GM21360 (cell line): ENCODE measurements around the gene ATP5F1A.

Experiments used
- ATAC-seq: cut with Tn5 transposase; IDR thresholded peaks from one replicate; pipeline ENCODE4 v1.9.1; 2021; ENCODE audit warnings: mild to moderate bottlenecking, moderate library complexity; ENCODE audit not compliant: unreplicated experiment

Gene ATP5F1A

GRCh38 chr18:46073474-46074331 is 24.4 kb downstream of the ATP5F1A start:
- ATAC-seq: no peak

- ATAC-seq: no peak
Observed at GRCh38 chr18:46072959-46073358, 25.1 kb downstream of the ATP5F1A start.

GRCh38 chr18:46072376-46072867 is 25.7 kb downstream of the ATP5F1A start:
- ATAC-seq: no peak

- ATAC-seq: peak; percentile 45
Observed at GRCh38 chr18:46071653-46072375, 26.3 kb downstream of the ATP5F1A start, which contains the start of gene PSTPIP2. PSTPIP2 (minus strand) TSS chr18:46072260; CDS start chr18:46072188, 72 bp downstream.

GRCh38 chr18:46070815-46071652 is 27.1 kb downstream of the ATP5F1A start:
- no peak for ATAC-seq

GRCh38 chr18:46070232-46070631 is 27.9 kb downstream of the ATP5F1A start:
- no peak for ATAC-seq

GRCh38 chr18:46069524-46069923 is 28.6 kb downstream of the ATP5F1A start:
- ATAC-seq: no peak

GRCh38 chr18:46068763-46069162 is 29.3 kb downstream of the ATP5F1A start:
- ATAC-seq: no peak

- no peak for ATAC-seq
Observed at GRCh38 chr18:46067438-46068007, 30.6 kb downstream of the ATP5F1A start.

- ATAC-seq: no peak
Observed at GRCh38 chr18:46062781-46063180, 35.3 kb downstream of the ATP5F1A start.

- ATAC-seq: no peak
Observed at GRCh38 chr18:46061796-46062195, 36.3 kb downstream of the ATP5F1A start.

GRCh38 chr18:46061387-46061786 is 36.7 kb downstream of the ATP5F1A start:
- ATAC-seq: no peak

- ATAC-seq: no peak
Observed at GRCh38 chr18:46060359-46060841, 37.7 kb downstream of the ATP5F1A start.

- ATAC-seq: no peak
Observed at GRCh38 chr18:46055838-46056230, 42.3 kb downstream of the ATP5F1A start.

- no peak for ATAC-seq
Observed at GRCh38 chr18:46054956-46055837, 42.9 kb downstream of the ATP5F1A start.

- no peak for ATAC-seq
Observed at GRCh38 chr18:46053368-46054095, 44.6 kb downstream of the ATP5F1A start.

GRCh38 chr18:46051731-46052461 is 46.2 kb downstream of the ATP5F1A start:
- no peak for ATAC-seq

- ATAC-seq: no peak
Observed at GRCh38 chr18:46050268-46050667, 47.8 kb downstream of the ATP5F1A start.
